Measurements from ENCODE around the gene GIPC3.
"Not testable (repeated sequence)": the region's sequence is repeated elsewhere in the genome, so short reads cannot be mapped to it uniquely, and the experiment has no call there.

The GIPC3 gene

DNA sequence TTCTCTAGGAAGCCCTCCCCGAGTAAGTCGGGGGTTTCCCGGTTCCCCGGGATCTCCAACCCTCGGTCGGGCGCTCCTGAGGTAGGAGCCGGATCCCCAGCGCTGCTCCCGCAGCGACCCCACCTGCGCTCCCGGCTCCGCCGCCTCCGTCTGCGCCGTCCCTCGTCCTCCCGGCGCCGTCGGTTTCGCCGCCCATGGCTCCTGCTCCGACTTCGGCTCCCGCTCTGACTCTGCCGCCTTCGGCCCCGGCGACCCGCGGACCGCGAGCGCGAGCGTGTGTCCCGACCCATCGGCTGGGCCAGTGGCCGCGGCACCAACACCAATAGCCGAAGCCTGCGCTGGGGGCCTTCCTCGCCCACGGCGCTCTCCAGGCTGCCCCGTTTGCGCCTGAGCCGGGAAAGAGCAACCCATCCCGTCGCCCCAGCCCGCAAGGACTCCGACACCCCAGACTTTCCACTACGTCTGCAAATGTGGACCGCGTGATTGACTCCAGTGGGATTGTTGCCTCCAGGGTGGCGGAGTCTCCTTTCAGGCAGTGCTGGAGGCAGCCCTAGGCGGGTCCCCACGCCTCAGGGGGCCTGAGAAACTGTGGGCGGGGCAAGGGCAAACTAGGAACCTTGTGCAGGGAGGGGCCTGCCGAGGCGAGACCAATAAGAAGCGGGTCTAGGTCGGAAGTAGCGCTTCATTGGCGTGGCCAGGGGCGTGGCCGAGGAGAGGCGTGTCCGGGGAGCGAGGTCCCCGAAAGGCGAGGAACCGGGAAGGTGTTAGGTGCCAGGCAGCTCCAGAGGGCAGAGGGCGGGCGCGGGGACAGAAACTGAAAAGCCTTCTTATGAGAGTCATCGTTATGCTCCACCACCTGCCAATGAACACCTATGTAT is 41.4 kb downstream of the GIPC3 start, which contains the start of gene CACTIN:
CACTIN (minus strand) TSS at position 318 of the 878 bp plus-strand sequence; CDS start at position 290, 28 bp downstream.
- Histone ChIP-seq H3K4me1 (ENCODE audit: insufficient read depth, low read length) (peaks cover 13% of the 10 kb centered on the region), H3K4me3 (ENCODE audit: low read length) (peak within 1 kb of the TSS; percentile 89), H2AFZ (ENCODE audit: low read depth, low read length) (no peak within 1 kb of the TSS), H3K36me3 (ENCODE audit: insufficient read depth, low read length) (peaks cover 11% of the 10 kb centered on the region), H3K9me3 (ENCODE audit: low read length) (no peaks in the 10 kb centered on the region), H3K27me3 (ENCODE audit: insufficient read depth, low read length) (no peaks in the 10 kb centered on the region)

DNA sequence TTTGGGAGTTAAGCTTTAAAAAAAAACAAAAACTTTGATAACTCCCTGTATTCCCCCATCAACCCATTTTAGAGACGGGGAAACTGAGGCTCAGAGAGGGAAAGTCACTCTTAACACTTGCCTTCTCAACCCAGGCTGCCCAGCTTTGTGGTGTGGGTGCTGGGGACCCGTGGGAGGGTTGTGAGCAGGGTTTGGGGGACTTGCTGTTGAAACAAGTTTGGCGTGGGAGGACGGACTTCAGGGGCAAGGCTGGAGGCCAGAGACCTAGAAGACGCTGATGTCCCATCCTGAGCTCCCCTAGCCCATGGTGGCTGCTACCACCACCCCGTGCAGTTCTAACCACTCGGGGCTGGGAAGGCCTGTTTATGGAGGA is 42.1 kb downstream of the GIPC3 start:
- peaks cover 13% of the 10 kb centered on the region for H3K4me1 ChIP-seq (ENCODE audit: insufficient read depth, low read length)
- no peak overlapping the region for H2AFZ ChIP-seq (ENCODE audit: low read depth, low read length)
- peaks cover 13% of the 10 kb centered on the region for H3K36me3 ChIP-seq (ENCODE audit: insufficient read depth, low read length)
- no peaks in the 10 kb centered on the region for H3K9me3 ChIP-seq (ENCODE audit: low read length)
- H3K27me3 ChIP-seq (ENCODE audit: insufficient read depth, low read length) = no peaks in the 10 kb centered on the region
- H3K4me3 ChIP-seq (ENCODE audit: low read length) = peak overlapping the region; percentile 22

DNA sequence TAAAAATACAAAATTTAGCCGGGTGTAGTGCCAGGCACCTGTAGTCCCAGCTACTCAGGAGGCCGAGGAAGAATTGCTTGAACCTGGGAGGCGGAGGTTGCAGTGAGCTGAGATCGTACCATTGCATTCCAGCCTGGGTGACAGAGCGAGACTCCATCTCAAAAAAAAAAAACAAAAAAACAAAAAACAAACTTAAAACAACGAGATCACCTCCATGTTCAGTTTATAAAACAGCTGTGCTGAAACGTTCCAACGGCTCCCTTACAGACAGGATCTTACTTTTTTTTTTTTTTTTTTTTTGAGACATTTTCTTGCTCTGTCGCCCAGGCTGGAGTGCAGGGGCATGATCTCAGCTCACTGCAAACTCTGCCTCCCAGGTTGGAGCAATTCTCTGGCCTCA is 43.5 kb downstream of the GIPC3 start:
- H3K27me3 ChIP-seq (ENCODE audit: insufficient read depth, low read length) = not testable (repeated sequence)

GRCh38 chr19:3631053-3631861 is 46.0 kb downstream of the GIPC3 start:
- no peaks in the 10 kb centered on the region for H3K27me3 ChIP-seq (ENCODE audit: insufficient read depth, low read length)
- H3K9me3 ChIP-seq (ENCODE audit: low read length) = no peaks in the 10 kb centered on the region
- H3K36me3 ChIP-seq (ENCODE audit: insufficient read depth, low read length) = peaks cover 13% of the 10 kb centered on the region
- H2AFZ ChIP-seq (ENCODE audit: low read depth, low read length) = no peak overlapping the region
- no peak overlapping the region for H3K4me3 ChIP-seq (ENCODE audit: low read length)
- no peaks in the 10 kb centered on the region for H3K4me1 ChIP-seq (ENCODE audit: insufficient read depth, low read length)

More for the DNA sequence above, 43.5 kb downstream of the GIPC3 start:
- Histone ChIP-seq H3K36me3 (ENCODE audit: insufficient read depth, low read length) (peaks cover 13% of the 10 kb centered on the region), H3K4me1 (ENCODE audit: insufficient read depth, low read length) (peaks cover 13% of the 10 kb centered on the region)
- not testable (repeated sequence) for H3K4me3 ChIP-seq (ENCODE audit: low read length); H3K9me3 ChIP-seq (ENCODE audit: low read length); H2AFZ ChIP-seq (ENCODE audit: low read depth, low read length)

DNA sequence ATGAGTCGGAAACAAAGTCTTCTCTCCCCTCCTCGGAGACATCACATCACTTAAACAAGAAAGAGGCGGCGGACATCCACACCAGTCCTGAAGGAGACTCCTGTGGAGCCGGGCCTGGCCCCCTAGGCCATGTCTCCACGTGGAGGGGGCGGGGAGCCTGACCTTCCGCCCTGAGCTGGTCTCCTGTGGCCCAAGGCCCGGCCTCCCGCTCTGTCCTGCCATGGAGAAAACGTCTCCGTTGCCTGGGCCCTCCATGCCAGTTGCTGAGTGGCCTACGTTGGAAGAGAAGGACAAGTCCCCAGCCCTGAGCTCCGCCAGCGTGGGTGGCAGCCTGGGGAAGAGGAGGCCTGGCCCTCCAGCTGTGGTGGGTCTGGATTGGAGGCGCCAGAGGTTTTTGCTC is 46.8 kb downstream of the GIPC3 start:
- Histone ChIP-seq H3K36me3 (ENCODE audit: insufficient read depth, low read length) (peaks cover 13% of the 10 kb centered on the region), H3K4me3 (ENCODE audit: low read length) (no peak overlapping the region), H3K27me3 (ENCODE audit: insufficient read depth, low read length) (no peaks in the 10 kb centered on the region), H3K4me1 (ENCODE audit: insufficient read depth, low read length) (no peaks in the 10 kb centered on the region), H2AFZ (ENCODE audit: low read depth, low read length) (no peak overlapping the region), H3K9me3 (ENCODE audit: low read length) (no peaks in the 10 kb centered on the region)

DNA sequence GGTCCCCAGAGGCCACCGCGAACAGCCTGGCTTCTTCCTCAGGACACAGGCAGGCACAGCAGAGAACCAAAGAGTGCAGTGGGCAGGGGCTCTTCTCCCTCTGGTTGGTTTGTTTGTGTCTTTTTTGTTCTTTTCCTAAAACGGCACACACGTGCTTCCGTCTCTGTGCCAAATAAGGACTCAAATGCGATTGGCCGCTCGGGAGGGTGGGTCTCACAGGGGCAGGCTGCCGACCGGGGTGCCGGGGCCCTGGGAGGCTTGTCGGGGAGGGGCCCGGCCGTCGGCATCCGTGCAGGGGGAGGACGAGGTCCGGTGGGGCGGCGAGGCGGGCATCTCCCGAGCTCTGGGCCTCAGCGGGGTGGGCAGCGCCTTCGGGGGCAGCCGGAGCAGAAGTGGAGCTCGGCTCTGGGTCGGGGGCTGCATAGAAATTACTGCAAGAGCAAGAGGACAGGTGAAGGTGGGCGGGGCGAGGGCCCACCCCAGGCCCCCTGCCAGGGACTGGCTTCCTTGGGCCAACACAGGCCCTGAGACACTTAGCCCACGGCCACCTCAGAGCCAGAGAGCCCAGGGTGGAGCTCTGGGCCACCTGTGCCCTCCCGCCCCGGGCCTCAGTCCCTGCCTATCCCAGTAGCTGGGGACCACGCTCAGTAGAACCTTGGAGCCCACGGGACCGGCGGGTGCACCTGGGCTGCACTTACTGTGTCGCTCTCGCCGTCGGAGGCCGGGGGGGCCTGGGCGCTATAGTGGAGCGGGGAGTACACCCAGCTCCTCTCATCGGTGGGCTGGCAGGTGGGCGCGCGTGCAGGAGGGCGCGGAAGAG is 47.7 kb downstream of the GIPC3 start:
- no peaks in the 10 kb centered on the region for H3K27me3 ChIP-seq (ENCODE audit: insufficient read depth, low read length)
- no peaks in the 10 kb centered on the region for H3K9me3 ChIP-seq (ENCODE audit: low read length)
- no peak overlapping the region for H2AFZ ChIP-seq (ENCODE audit: low read depth, low read length)
- no peaks in the 10 kb centered on the region for H3K4me1 ChIP-seq (ENCODE audit: insufficient read depth, low read length)
- peaks cover 13% of the 10 kb centered on the region for H3K36me3 ChIP-seq (ENCODE audit: insufficient read depth, low read length)
- no peak overlapping the region for H3K4me3 ChIP-seq (ENCODE audit: low read length)

DNA sequence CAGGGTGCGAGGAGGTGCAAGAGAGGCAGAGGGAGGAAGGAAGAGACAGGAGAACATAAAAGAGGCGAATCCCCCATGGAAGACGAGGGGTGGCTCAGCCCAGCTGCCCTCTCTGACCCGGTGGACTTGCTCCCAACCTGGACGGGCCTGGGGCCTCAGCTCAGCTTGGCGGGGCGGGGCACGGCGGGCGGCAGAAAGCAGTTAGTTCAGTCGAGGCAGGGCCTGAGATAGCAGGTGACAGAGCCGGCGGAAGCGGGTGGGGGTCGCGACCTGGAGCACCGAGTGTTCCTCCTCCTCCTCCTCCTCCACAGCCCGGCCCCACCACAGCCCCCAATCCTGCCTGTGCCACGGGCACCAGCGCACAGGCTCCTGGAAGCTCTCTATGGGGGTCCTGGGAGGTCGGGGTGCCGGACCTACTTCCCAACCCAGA is 48.3 kb downstream of the GIPC3 start:
- no peak overlapping the region for H2AFZ ChIP-seq (ENCODE audit: low read depth, low read length)

DNA sequence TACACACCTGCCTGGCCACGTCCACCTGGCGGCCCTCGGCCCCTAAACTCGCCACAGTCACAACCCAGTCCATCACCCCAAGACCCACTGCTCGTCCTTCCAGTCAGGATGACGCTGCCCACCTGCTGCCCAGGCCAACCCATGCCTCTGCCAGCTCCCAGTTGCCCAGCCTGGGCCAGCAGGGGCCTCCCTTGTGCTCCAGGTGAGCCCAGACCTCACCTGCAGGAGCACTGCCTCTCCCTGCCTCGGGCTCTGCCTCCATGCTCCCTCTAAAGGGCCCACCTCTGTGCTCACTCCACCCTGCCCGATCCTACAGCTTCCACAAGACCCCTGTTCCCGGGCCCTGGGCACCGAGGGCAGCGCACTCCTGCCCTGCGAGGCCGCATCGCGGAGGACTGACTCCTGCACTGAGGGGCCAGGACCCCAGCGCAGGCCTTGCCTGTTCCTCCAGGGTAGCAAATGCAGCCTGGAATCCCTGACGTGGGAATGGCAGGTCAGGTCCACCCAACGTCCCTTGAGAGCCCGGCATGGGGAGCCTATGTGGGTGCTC is 49.3 kb downstream of the GIPC3 start:
- H3K4me3 ChIP-seq (ENCODE audit: low read length) = no peak overlapping the region
- no peak overlapping the region for H2AFZ ChIP-seq (ENCODE audit: low read depth, low read length)
- no peaks in the 10 kb centered on the region for H3K4me1 ChIP-seq (ENCODE audit: insufficient read depth, low read length)
- H3K9me3 ChIP-seq (ENCODE audit: low read length) = no peaks in the 10 kb centered on the region
- H3K27me3 ChIP-seq (ENCODE audit: insufficient read depth, low read length) = no peaks in the 10 kb centered on the region
- peaks cover 22% of the 10 kb centered on the region for H3K36me3 ChIP-seq (ENCODE audit: insufficient read depth, low read length)

More for the DNA sequence above, 48.3 kb downstream of the GIPC3 start:
- Histone ChIP-seq H3K27me3 (ENCODE audit: insufficient read depth, low read length) (no peaks in the 10 kb centered on the region), H3K9me3 (ENCODE audit: low read length) (no peaks in the 10 kb centered on the region), H3K4me1 (ENCODE audit: insufficient read depth, low read length) (no peaks in the 10 kb centered on the region), H3K36me3 (ENCODE audit: insufficient read depth, low read length) (peaks cover 15% of the 10 kb centered on the region), H3K4me3 (ENCODE audit: low read length) (no peak overlapping the region)

DNA sequence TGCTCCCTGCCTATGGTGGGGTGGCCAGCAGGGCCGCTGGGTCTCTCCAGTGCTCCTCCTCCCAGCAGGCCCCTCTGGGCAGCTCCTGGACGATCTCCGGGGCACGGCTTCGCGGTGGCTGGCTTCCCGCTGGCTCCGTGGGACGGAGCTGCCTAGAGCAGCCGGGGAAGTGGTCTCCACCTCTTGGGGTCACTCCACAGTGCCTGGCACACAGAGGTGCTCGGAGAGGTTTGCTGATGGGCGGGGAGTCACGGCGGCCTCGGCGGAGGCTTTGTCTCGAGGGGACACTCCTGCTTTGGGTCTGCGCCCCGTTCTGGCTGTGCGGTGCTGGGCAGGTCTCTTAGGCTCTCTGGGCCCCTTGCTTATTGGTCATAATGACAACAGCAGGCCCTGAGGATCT is 51.2 kb downstream of the GIPC3 start:
- H3K27me3 ChIP-seq (ENCODE audit: insufficient read depth, low read length) = no peaks in the 10 kb centered on the region
- no peaks in the 10 kb centered on the region for H3K4me1 ChIP-seq (ENCODE audit: insufficient read depth, low read length)
- peaks cover 26% of the 10 kb centered on the region for H3K36me3 ChIP-seq (ENCODE audit: insufficient read depth, low read length)
- no peak overlapping the region for H2AFZ ChIP-seq (ENCODE audit: low read depth, low read length)
- no peaks in the 10 kb centered on the region for H3K9me3 ChIP-seq (ENCODE audit: low read length)
- no peak overlapping the region for H3K4me3 ChIP-seq (ENCODE audit: low read length)

GRCh38 chr19:3636962-3637361 is 51.7 kb downstream of the GIPC3 start:
- Histone ChIP-seq H3K4me1 (ENCODE audit: insufficient read depth, low read length) (no peaks in the 10 kb centered on the region), H2AFZ (ENCODE audit: low read depth, low read length) (no peak overlapping the region), H3K4me3 (ENCODE audit: low read length) (no peak overlapping the region), H3K9me3 (ENCODE audit: low read length) (no peaks in the 10 kb centered on the region), H3K27me3 (ENCODE audit: insufficient read depth, low read length) (no peaks in the 10 kb centered on the region), H3K36me3 (ENCODE audit: insufficient read depth, low read length) (peaks cover 25% of the 10 kb centered on the region)

DNA sequence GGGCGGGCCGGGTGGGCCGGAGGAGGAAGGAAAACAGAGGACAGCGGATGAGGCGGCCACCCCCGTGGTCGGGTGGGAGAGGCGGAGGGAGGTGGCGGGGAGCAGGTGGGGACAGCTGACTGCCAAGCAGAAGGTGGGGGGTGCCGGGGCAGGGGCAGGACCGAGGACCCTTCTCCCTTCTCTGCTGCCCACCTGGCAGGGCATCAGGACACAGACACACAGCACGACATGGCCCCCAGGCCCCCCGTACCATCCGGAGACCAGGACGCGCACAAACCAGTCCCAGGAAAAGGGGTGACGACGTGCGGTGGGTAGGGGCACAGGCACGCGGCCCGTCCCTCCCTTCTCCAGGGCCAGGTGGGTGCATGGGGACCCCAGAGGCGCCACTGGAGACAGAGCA is 52.3 kb downstream of the GIPC3 start:
- no peak overlapping the region for H2AFZ ChIP-seq (ENCODE audit: low read depth, low read length)
- peaks cover 25% of the 10 kb centered on the region for H3K36me3 ChIP-seq (ENCODE audit: insufficient read depth, low read length)
- no peaks in the 10 kb centered on the region for H3K9me3 ChIP-seq (ENCODE audit: low read length)
- H3K4me1 ChIP-seq (ENCODE audit: insufficient read depth, low read length) = no peaks in the 10 kb centered on the region
- no peaks in the 10 kb centered on the region for H3K27me3 ChIP-seq (ENCODE audit: insufficient read depth, low read length)
- H3K4me3 ChIP-seq (ENCODE audit: low read length) = no peak overlapping the region

Measured in neuron (in vitro differentiated cells).